Skin epidermis (tissue), 12 donors: ENCODE measurements around the gene GDF7.

Source experiments
- H3K27ac ChIP-seq, 21 experiments: fragments of 200-600 bp; sonication (generic) in 11 of 21; one replicate each; pipeline ENCODE4 v1.5.0; 2020; ENCODE audit warnings: mild to moderate bottlenecking in 3 of 21, inconsistent platforms in 2 of 21, moderate library complexity in 2 of 21
- H3K4me3 ChIP-seq, 7 experiments: fragments of 200-600 bp; sonication (generic) in 2 of 7; one replicate each; pipeline ENCODE4 v1.5.0; 2020; ENCODE audit warnings: inconsistent platforms in 2 of 7, mild to moderate bottlenecking in 2 of 7, moderate library complexity in 1 of 7

The GDF7 gene

DNA sequence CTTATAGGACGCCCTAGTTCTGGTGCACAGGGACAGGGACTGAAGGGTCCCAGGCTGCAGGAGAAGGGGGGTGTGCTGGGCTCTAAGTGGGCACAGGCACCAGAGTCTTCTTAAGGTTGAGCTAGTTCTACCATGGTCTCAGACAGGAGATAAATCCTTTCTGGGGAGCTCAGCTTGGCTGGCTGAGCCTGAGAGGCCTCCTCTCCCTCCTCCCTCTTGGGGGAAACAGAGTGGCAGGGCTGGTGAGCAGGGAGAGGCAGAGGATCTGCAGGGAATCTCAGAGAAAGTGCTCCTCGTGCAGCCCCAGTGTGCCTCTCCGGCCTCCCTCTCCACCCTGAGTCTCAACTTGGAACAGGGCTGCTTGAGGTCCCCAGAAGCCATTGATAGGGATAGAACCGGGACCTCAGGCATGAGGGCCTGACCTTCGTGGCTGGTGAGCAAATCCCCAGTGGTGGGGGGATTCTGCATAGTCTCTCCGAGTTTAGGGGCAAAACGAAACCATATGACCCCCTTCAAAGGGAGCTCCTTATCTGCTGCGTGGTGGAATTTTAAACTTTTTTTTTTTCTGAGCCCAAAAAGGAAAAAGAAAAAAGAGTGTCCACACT is 2.0 kb downstream of the GDF7 start:
- Histone ChIP-seq H3K27ac (peak overlapping the region in 1 of 21 experiments; percentile 22), H3K4me3 (no peak overlapping the region)

GRCh38 chr2:20669562-20670314 is 2.8 kb downstream of the GDF7 start:
- Histone ChIP-seq H3K4me3 (no peak overlapping the region), H3K27ac (no peak overlapping the region)

DNA sequence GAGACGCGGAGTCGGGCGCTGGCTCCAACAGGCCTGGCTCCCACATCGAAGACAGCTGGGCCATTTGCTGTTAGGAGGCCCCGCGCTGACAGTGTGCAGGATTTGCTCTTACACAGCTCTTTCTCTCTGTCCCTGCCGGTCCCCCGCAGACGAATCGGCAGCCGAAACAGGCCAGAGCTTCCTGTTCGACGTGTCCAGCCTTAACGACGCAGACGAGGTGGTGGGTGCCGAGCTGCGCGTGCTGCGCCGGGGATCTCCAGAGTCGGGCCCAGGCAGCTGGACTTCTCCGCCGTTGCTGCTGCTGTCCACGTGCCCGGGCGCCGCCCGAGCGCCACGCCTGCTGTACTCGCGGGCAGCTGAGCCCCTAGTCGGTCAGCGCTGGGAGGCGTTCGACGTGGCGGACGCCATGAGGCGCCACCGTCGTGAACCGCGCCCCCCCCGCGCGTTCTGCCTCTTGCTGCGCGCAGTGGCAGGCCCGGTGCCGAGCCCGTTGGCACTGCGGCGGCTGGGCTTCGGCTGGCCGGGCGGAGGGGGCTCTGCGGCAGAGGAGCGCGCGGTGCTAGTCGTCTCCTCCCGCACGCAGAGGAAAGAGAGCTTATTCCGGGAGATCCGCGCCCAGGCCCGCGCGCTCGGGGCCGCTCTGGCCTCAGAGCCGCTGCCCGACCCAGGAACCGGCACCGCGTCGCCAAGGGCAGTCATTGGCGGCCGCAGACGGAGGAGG is 3.5 kb downstream of the GDF7 start:
- H3K27ac ChIP-seq = no peak overlapping the region
- H3K4me3 ChIP-seq = no peak overlapping the region

- no peak overlapping the region for H3K4me3 ChIP-seq
- no peak overlapping the region for H3K27ac ChIP-seq
These were observed 4.2 kb downstream of the GDF7 start for GRCh38 chr2:20671036-20671735.

DNA sequence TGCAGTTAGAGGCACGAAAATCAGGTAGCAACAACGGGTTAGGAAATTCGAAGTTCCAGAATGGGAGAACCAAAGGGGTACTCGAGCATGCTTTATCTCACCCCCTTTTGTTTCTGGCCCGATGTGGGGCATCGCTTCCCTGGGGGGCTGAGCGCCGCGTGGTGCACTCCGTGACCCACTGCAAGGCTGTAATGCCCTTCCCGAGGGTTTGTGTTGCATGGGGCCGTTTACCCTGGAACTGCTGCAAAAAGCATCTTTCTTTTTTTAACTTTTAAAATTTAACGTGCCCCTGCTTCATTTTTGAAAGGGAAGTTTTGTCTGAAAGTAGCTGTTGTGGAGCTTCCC is 4.8 kb downstream of the GDF7 start:
- peak overlapping the region in 1 of 21 experiments; percentile 71 for H3K27ac ChIP-seq
- H3K4me3 ChIP-seq = no peak overlapping the region

GRCh38 chr2:20672201-20672951 is 5.4 kb downstream of the GDF7 start:
- Histone ChIP-seq H3K27ac (peak overlapping the region in 1 of 21 experiments; percentile 71), H3K4me3 (no peak overlapping the region)

DNA sequence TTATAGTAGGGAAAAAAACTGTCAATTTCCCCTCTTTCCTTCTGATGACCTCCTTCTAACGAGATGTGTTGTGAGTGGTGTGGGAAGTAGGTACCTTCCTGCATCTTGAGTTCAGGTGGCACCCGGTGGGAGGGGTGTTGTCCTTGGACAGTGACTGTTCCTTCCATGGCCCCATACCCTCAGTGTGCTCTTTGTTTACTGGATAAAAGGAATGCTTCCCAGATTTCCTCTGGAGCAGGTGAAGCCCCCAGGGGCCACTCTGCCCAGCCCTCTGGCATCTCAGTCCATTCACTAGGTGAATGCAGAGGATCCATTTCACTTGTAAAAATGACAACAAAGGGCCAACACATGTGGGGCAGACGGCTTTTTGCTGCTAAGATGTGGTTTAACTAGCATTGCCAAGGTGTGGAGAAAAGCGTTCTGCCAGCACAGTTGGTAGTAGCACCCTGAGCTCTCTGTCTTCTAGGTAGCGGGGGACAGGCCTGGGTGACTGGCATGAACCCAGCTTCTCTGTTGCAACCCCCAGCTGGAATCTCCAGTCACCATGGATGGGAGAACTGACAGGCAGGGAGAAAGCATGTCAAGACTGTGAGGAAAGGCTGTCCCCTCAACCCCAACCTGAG is 6.9 kb downstream of the GDF7 start:
- no peak overlapping the region for H3K4me3 ChIP-seq
- H3K27ac ChIP-seq = no peak overlapping the region

GRCh38 chr2:20674309-20674965 is 7.5 kb downstream of the GDF7 start:
- H3K27ac ChIP-seq = no peak overlapping the region
- H3K4me3 ChIP-seq = no peak overlapping the region

- Histone ChIP-seq H3K4me3 (no peak overlapping the region), H3K27ac (peak overlapping the region in 3 of 21 experiments; percentile 2 to 75 (median 36))
These were observed 8.2 kb downstream of the GDF7 start for GRCh38 chr2:20674974-20675679.

- Histone ChIP-seq H3K4me3 (no peak overlapping the region), H3K27ac (peak overlapping the region in 3 of 21 experiments; percentile 16 to 75 (median 55))
These were observed 8.9 kb downstream of the GDF7 start for GRCh38 chr2:20675701-20676352.

DNA sequence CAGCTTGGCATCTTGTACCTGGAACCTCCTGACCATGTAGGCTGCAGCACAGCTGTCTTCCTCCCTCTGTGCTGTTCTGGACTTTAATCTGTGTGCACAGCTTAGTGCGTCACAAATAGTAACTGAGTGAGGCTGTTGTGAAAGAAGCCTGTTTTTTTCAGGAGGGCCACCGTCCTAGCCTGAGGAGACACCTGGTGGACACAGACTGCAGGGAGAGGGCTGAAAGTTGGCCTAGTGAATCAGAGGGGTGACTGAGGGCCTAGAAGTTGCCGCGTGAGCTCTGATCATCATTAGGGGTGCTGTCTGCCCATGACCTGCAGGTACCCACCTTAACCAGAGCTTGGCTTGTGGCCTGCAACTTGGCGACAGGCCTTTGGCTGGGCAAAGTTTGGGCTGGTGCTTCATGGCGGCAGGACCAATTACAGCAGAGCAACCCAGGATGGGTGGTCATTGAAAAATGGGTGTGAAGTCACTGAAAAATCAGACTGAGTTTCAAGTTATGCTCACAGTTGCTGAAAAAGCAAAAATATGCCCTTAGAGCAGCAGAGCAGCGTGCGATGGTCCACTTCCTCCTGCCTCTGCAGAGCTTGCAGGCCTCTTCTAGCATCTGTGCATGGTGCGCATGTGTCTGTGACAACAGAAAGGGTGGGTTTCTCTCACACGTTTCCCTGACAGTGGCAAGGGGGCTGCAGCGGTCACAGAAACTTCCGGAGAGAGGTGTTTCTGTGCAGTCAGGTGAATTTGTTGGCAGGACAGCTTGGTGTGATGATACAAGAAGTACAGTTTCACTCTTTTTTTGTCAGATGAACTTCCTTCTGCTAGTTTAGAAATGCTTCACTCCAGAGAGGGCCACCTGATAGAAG is 9.6 kb downstream of the GDF7 start:
- Histone ChIP-seq H3K4me3 (no peak overlapping the region), H3K27ac (peak overlapping the region in 3 of 21 experiments; percentile 16 to 75 (median 55))

DNA sequence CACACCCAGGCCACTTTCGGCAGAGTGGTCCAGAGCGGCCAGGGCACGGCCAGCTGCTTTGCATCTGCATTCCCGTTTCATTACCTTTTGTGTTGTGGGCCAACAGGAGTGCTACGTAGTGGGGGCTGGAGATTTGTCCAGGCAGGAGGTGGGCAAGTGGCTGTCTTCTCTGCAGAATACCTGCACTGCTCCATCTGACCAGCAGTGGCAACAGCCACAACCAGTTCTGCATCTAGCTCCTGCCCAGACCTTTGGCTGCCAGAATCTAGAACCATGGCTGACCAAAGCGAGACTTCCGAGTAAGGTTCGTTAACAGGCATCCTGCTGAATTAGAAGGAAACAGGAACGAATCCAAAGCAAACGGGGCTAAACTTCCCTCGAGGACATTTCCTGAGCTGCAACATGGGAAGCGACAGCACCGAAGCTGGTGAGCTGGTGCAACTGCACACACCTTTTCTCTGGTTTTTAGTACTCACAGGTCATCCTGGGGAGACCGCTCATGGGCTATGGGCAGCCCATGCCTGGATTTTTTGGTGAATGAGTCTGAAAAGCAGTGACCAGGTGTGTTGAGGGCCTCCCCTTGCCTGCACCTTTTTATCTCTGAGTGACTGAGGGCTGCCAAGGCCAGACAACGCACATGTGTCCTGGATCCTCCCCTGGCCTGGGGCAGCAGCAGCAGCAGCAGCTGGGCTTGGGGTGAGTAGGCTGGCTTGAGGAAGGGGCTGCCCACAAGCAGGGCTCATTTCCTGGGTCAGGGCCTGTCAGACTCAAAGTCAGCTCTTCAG is 10.5 kb downstream of the GDF7 start:
- peak overlapping the region in 2 of 21 experiments; percentile 54 to 55 for H3K27ac ChIP-seq
- no peak overlapping the region for H3K4me3 ChIP-seq

DNA sequence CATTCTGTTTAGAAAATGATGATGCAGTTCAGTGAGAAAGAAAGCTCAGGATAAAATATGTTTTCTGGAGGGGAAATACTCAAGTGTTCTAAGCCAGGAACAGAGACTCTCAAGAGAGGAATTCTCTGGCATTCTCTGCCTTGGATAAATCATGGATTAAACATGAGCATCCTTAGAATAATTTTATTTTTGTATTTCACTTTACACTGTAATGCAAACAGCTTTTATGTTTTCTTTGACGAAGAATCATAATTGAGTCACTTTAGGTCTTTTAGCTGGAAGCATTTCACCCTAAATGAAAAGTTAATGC is 11.1 kb downstream of the GDF7 start:
- H3K4me3 ChIP-seq = no peak overlapping the region
- H3K27ac ChIP-seq = peak overlapping the region in 1 of 21 experiments; percentile 54

GRCh38 chr2:20678780-20679179 is 11.8 kb downstream of the GDF7 start:
- Histone ChIP-seq H3K27ac (no peak overlapping the region), H3K4me3 (no peak overlapping the region)

GRCh38 chr2:20680744-20681375 is 13.9 kb downstream of the GDF7 start:
- Histone ChIP-seq H3K27ac (no peak overlapping the region), H3K4me3 (no peak overlapping the region)
